Esophagus squamous epithelium (tissue), 5 donors: Measurements from ENCODE around the gene FBXO41. TPM values are rescaled to one million over a fixed set of nuclear protein-coding genes. Genes with fewer than 3 reads are reported as not detected.

Experiments used
- DNase-seq: peaks from one replicate; lab custom pipeline; 2025; lab: John Stamatoyannopoulos, UW
- H3K27ac ChIP-seq, 4 donors: fragments of 200-600 bp; sonication (generic); one replicate each; pipeline ENCODE4 v1.5.1; 2016 to 2019; ENCODE audit warnings: mild to moderate bottlenecking in 1 of 4
- H3K27me3 ChIP-seq, 4 donors: fragments of 200-600 bp; sonication (generic); 1 replicate in 3 of 4; 2 replicates in 1 of 4; pipeline versions ENCODE4 v1.5.1 to v1.6.0; 2017 to 2021; ENCODE audit warnings: antibody characterized with exemption in 1 of 4
- H3K36me3 ChIP-seq, 3 donors: fragments of 200-600 bp; sonication (generic); one replicate each; pipeline ENCODE4 v1.5.1; 2016 to 2019
- H3K4me1 ChIP-seq, 3 donors: fragments of 200-600 bp; sonication (generic); one replicate each; pipeline ENCODE4 v1.5.1; 2017 to 2019
- H3K4me3 ChIP-seq, 4 donors: fragments of 200-600 bp; sonication (generic); 1 replicate in 3 of 4; 2 replicates in 1 of 4; pipeline ENCODE4 v1.5.1; 2016 to 2019; ENCODE audit warnings: mild to moderate bottlenecking in 2 of 4, moderate library complexity in 1 of 4
- H3K9me3 ChIP-seq, 3 donors: fragments of 200-600 bp; sonication (generic); one replicate each; pipeline ENCODE4 v1.5.1; 2016 to 2019
- CTCF ChIP-seq, 6 experiments: fragments of 450-650 bp in 4 of 6; fragments of 200-600 bp in 2 of 6; sonication (generic) in 2 of 6; IDR thresholded peaks; one replicate each; pipeline ENCODE4 v1.5.1; 2016 to 2019; ENCODE audit warnings: antibody characterized with exemption in 6 of 6, mild to moderate bottlenecking in 4 of 6, moderate library complexity in 4 of 6
- POLR2A ChIP-seq, 4 donors: fragments of 450-650 bp; IDR thresholded peaks; one replicate each; pipeline ENCODE4 v1.6.1; 2017; ENCODE audit warnings: antibody characterized with exemption in 4 of 4, mild to moderate bottlenecking in 4 of 4, moderate library complexity in 3 of 4
- WGBS, 2 donors: methylation state at CpG; one replicate each; pipeline ENCODE4 v1.1.5; 2018; 5-methylcytosine and 5-hydroxymethylcytosine counted together
- intact Hi-C: fragments of 100-400 bp; cut with DNase I; formaldehyde crosslinking; loops from one replicate; pipeline ENCODE4 v1.15.0; 2022
- total RNA-seq, 4 donors: library from RNA; depleted of rRNA; stranded (reverse); fragments of >200 nt; gene quantifications; one replicate each; pipeline ENCODE4 v1.1.0, GENCODE V29; 2016
- donor health status: DM: yes; HTN: yes; CAD: no.

The FBXO41 gene
- total RNA-seq, 4 donors from 2014 or later = 1.1 to 2.3 (median 1.3) TPM

- H3K36me3 ChIP-seq = peaks cover 19 to 100% (median 70%) of the 10 kb centered on the region in 3 donors
- intact Hi-C loops = no loop called here
- no peak overlapping the region for H3K4me3 ChIP-seq
- no peak overlapping the region for H3K27ac ChIP-seq
- no peak for TF ChIP-seq CTCF (IDR thresholded peaks at IDR 0.05)
- TF ChIP-seq POLR2A (IDR thresholded peaks at IDR 0.05) = no peak
- no peak for DNase-seq
- 90 to 92% methylated on average over 4 to 5 of the region's 9 CpGs for WGBS, 2 donors
- no peaks in the 10 kb centered on the region for H3K27me3 ChIP-seq
- H3K4me1 ChIP-seq = peaks cover 0 to 8% (median 0%) of the 10 kb centered on the region in 3 donors
- H3K9me3 ChIP-seq = no peaks in the 10 kb centered on the region
These were observed 34.6 kb downstream of the FBXO41 start for GRCh38 chr2:73249636-73250035.

DNA sequence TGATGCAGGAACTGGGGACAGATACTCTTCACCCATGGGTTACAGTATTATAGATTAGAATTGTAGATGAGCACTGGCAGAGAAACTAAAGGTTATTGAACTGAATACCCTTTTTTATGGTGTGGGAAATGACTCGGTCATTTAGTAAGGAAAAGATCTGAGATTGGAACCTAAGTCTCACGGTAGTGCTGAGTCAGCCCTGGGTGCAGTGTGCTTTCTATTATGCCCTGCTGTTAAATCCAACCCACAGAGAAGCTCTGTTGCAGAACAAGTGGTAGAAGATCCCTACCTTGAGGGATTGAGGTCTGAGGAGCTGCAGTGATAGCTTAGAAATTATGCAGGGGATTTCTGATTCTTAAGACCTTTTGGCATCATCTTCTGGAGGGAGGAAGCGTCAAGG lies 37.4 kb downstream of the FBXO41 start:
- Histone ChIP-seq H3K4me1 (peaks cover 0 to 23% (median 3%) of the 10 kb centered on the region in 3 donors), H3K27me3 (no peaks in the 10 kb centered on the region), H3K9me3 (no peaks in the 10 kb centered on the region), H3K4me3 (no peak overlapping the region), H3K27ac (no peak overlapping the region), H3K36me3 (peaks cover 21 to 100% (median 71%) of the 10 kb centered on the region in 3 donors)
- 69 to 81% methylated on average over 3 of the region's 3 CpGs for WGBS, 2 donors
- DNase-seq = no peak
- TF ChIP-seq POLR2A (IDR thresholded peaks at IDR 0.05) = no peak
- TF ChIP-seq CTCF (IDR thresholded peaks at IDR 0.05) = no peak
- intact Hi-C loops = no loop called here

DNA sequence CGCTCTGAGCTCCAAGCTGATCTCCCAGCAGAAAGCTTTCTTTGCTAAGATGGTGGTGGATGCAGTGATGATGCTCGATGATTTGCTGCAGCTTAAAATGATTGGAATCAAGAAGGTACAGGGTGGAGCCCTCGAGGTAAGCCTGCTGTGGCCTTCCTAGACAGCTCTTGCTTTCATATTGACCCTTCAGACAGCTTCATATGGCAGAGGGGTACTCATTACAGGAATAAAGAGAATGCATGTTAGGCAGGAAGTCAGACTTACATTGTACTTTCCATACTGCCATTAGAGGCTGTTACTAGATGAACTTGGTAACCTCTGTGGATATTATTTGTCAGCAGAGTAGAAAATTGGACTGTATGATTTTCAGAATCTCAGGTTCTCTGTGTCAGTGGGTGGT lies 39.7 kb downstream of the FBXO41 start:
- intact Hi-C loops = no loop called here
- no peak for TF ChIP-seq POLR2A (IDR thresholded peaks at IDR 0.05)
- TF ChIP-seq CTCF (IDR thresholded peaks at IDR 0.05) = no peak
- peaks cover 18 to 100% (median 51%) of the 10 kb centered on the region in 3 donors for H3K36me3 ChIP-seq

DNA sequence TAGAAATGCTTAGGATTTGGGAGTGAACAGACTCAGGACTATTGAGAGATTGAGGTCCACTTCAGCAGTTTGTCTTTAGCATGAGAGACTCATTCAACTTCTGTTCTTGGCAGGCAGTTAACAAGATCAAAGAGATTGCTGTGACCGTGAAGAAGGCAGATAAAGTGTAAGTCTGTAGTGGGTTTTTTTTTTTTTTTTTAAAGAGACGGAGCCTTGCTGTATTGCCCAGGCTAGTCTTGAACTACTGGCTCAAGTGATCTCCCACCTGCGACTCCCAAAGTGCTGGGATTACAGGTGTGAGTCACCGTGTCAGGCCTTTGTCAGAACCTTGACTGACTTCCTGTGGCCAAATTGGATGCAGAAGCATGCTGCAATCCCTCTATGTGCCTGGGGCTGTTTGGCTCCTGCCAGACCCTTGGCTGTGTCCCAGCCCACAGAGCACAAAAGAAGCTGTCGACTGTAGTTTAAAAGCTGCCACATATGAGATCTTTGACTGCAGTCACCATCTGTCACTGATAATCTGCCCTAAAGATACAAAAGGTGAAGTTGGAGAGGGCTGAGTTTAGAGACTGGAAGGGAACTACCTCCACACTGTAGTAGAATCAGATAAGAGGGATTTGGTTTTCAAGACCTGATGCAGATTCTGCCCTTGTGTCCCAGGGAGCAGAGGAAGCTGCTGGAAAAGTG lies 40.3 kb downstream of the FBXO41 start:
- WGBS, 2 donors = 34 to 40% methylated on average over 5 of the region's 5 CpGs
- no peak for DNase-seq
- peaks cover 0 to 36% (median 3%) of the 10 kb centered on the region in 3 donors for H3K4me1 ChIP-seq
- H3K27me3 ChIP-seq = no peaks in the 10 kb centered on the region
- intact Hi-C loops = no loop called here
- H3K27ac ChIP-seq = no peak overlapping the region
- TF ChIP-seq CTCF (IDR thresholded peaks at IDR 0.05) (no peak), POLR2A (IDR thresholded peaks at IDR 0.05) (no peak)
- no peak overlapping the region for H3K4me3 ChIP-seq
- H3K36me3 ChIP-seq = peaks cover 18 to 100% (median 45%) of the 10 kb centered on the region in 3 donors
- H3K9me3 ChIP-seq = no peaks in the 10 kb centered on the region

More for the DNA sequence above, 39.7 kb downstream of the FBXO41 start:
- H3K27ac ChIP-seq = no peak overlapping the region
- no peak overlapping the region for H3K4me3 ChIP-seq
- 66 to 77% methylated on average over 3 of the region's 3 CpGs for WGBS, 2 donors
- DNase-seq = no peak
- no peaks in the 10 kb centered on the region for H3K9me3 ChIP-seq
- peaks cover 0 to 31% (median 3%) of the 10 kb centered on the region in 3 donors for H3K4me1 ChIP-seq
- no peaks in the 10 kb centered on the region for H3K27me3 ChIP-seq

DNA sequence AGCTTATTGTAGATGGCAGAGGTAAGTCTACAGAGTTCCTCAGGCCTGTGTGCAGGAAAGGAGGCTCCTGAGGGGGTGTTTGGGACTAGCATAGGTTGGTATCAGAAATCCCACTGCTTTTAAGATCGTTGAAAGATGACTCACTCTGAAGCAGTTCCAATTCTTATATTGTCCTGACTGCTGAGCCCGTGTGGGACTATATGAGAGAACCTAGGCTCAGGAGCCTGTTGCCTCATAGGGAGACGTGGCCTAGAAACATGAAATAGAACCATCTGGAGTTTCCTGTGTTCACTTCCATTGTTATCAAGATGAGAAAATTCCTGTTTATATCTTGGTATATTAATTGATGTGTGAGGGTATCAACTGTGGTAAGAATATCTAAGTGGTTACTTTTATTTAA lies 44.5 kb downstream of the FBXO41 start:
- no peak for DNase-seq
- Histone ChIP-seq H3K27ac (no peak overlapping the region), H3K27me3 (no peaks in the 10 kb centered on the region), H3K4me3 (no peak overlapping the region), H3K4me1 (peaks cover 6 to 79% (median 18%) of the 10 kb centered on the region in 3 donors), H3K36me3 (peaks cover 7 to 73% (median 14%) of the 10 kb centered on the region in 3 donors), H3K9me3 (no peaks in the 10 kb centered on the region)
- intact Hi-C loops = no loop called here
- WGBS, 2 donors = 21 to 23% methylated on average over 3 of the region's 3 CpGs
- TF ChIP-seq POLR2A (IDR thresholded peaks at IDR 0.05) = no peak
- no peak for TF ChIP-seq CTCF (IDR thresholded peaks at IDR 0.05)
